ENCODE data around the gene PPARA. TPM values are rescaled to one million over a fixed set of nuclear protein-coding genes. Genes with fewer than 3 reads are reported as not detected.

The PPARA gene
- total and polyA plus RNA-seq, 2 experiments from 2014 or later: 8.7 to 14.4 TPM

- in situ Hi-C loops (cut with MboI): loop anchor here (25.0 kb wide), 1 partner anchor 397 kb away; the partner anchor contains the start of gene CELSR1
- Histone ChIP-seq H3K9ac (no peak overlapping the region), H3K27me3 (replicated peaks; ENCODE audit: insufficient read depth) (0 out of 2 replicates have a peak, but pooled peaks cover 6% of the 10 kb centered on the region), H3F3A (ENCODE audit: insufficient read depth) (no peaks in the 10 kb centered on the region), H3K36me3 (ENCODE audit: low read depth) (no peaks in the 10 kb centered on the region), H3K79me2 (ENCODE audit: insufficient read depth) (no peaks in the 10 kb centered on the region), H2AFZ (no peak overlapping the region), H3K27ac (no peak overlapping the region), H3K9me3 (ENCODE audit: low read depth) (no peaks in the 10 kb centered on the region), H4K20me1 (ENCODE audit: insufficient read depth) (no peaks in the 10 kb centered on the region), H3K4me3 (no peak overlapping the region), H3K4me1 (ENCODE audit: insufficient read depth) (no peaks in the 10 kb centered on the region), H3K9me2 (ENCODE audit: insufficient read depth) (no peaks in the 10 kb centered on the region), H3K4me2 (ENCODE audit: unreplicated experiment) (no peak overlapping the region)
- WGBS, 2 experiments (ENCODE audit: low coverage in 1 of 2, low lambda C conversion rate in 2 of 2, missing lambda C conversion rate in 2 of 2): 45 to 47% methylated on average over 15 to 17 of the region's 17 CpGs
- no peak for DNase-seq
- TF ChIP-seq EZH2 (IDR thresholded peaks at IDR 0.05; ENCODE audit: insufficient read depth, poor library complexity, severe bottlenecking): no peak
- TF ChIP-seq EZH2phosphoT487 (IDR thresholded peaks at IDR 0.05; ENCODE audit: insufficient read depth, low read depth): no peak
Measured at GRCh38 chr22:46139895-46140350, 10.4 kb upstream of the PPARA start.

- Histone ChIP-seq H3K27ac (no peak overlapping the region), H2AFZ (no peak overlapping the region), H3K27me3 (replicated peaks; ENCODE audit: insufficient read depth) (0 out of 2 replicates have a peak, but pooled peaks cover 6% of the 10 kb centered on the region), H3K36me3 (ENCODE audit: low read depth) (no peaks in the 10 kb centered on the region), H3K9me2 (ENCODE audit: insufficient read depth) (no peaks in the 10 kb centered on the region), H3F3A (ENCODE audit: insufficient read depth) (no peaks in the 10 kb centered on the region), H3K9me3 (ENCODE audit: low read depth) (no peaks in the 10 kb centered on the region), H3K79me2 (ENCODE audit: insufficient read depth) (no peaks in the 10 kb centered on the region), H3K9ac (no peak overlapping the region), H4K20me1 (ENCODE audit: insufficient read depth) (no peaks in the 10 kb centered on the region), H3K4me2 (ENCODE audit: unreplicated experiment) (no peak overlapping the region), H3K4me1 (ENCODE audit: insufficient read depth) (no peaks in the 10 kb centered on the region), H3K4me3 (no peak overlapping the region)
- no peak for TF ChIP-seq EZH2phosphoT487 (IDR thresholded peaks at IDR 0.05; ENCODE audit: insufficient read depth, low read depth)
- TF ChIP-seq EZH2 (IDR thresholded peaks at IDR 0.05; ENCODE audit: insufficient read depth, poor library complexity, severe bottlenecking): no peak
- 87 to 89% methylated on average over 16 of the region's 16 CpGs for WGBS, 2 experiments (ENCODE audit: low coverage in 1 of 2, low lambda C conversion rate in 2 of 2, missing lambda C conversion rate in 2 of 2)
- DNase-seq: no peak
- in situ Hi-C loops (cut with MboI): loop anchor here (25.0 kb wide), 1 partner anchor 396 kb away; the partner anchor contains the start of gene CELSR1
Measured at GRCh38 chr22:46140989-46141928, 9.1 kb upstream of the PPARA start.

DNA sequence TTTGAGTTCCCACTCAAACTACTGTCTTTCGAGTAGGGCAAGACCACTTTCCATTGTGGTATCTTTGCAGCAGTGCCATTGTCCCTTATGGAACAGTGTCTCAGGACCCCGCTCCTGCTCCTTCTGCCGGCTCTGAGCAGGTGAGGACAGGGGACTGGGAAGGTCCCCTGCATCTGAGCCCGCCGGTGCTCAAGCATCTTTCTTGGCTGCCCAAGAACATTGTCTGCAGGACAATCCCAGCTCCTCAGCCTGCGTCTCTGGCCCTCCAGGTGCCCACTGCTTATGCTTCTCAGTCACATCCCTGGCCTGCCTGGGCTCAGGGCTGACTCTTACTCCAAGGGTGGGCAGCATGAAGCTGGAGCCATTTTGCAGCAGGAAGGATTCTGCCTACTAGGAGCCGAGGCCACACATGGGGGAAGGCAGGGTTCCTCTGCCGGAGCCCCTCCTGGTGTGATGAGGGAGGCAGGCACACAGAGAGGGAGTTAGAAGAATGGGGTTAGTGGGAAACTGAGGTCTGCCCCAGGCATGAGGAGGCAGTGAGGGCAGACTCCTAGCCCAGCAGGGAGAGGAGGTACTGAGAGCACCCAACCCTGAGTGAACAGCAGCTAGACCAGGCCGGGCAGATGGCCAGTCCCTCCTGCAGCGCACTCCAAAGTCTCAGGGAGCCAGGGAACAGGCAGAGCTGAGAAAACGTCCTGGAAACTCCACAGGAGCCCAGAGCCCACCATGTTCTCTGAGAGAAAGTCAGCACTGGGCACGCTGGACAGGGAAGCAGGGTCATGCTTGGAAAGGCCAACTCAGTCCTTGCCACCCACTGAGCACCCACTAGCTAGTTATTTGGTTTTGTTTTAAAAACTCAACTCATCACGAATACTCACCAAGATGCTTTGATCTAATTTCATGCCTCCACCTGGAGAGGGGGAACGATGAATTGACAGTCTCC, 7.5 kb upstream of the PPARA start:
- Histone ChIP-seq H2AFZ (no peak overlapping the region), H3K9me2 (ENCODE audit: insufficient read depth) (no peaks in the 10 kb centered on the region), H3K4me1 (ENCODE audit: insufficient read depth) (no peaks in the 10 kb centered on the region), H4K20me1 (ENCODE audit: insufficient read depth) (no peaks in the 10 kb centered on the region), H3K36me3 (ENCODE audit: low read depth) (no peaks in the 10 kb centered on the region), H3K4me3 (no peak overlapping the region), H3K9ac (no peak overlapping the region), H3K9me3 (ENCODE audit: low read depth) (no peaks in the 10 kb centered on the region), H3K79me2 (ENCODE audit: insufficient read depth) (no peaks in the 10 kb centered on the region), H3K4me2 (ENCODE audit: unreplicated experiment) (no peak overlapping the region), H3K27me3 (replicated peaks; ENCODE audit: insufficient read depth) (0 out of 2 replicates have a peak, but pooled peaks cover 6% of the 10 kb centered on the region), H3K27ac (no peak overlapping the region), H3F3A (ENCODE audit: insufficient read depth) (no peaks in the 10 kb centered on the region)
- in situ Hi-C loops (cut with MboI): loop anchor here (25.0 kb wide), 1 partner anchor 394 kb away; the partner anchor contains the start of gene CELSR1
- no peak for TF ChIP-seq EZH2phosphoT487 (IDR thresholded peaks at IDR 0.05; ENCODE audit: insufficient read depth, low read depth)
- 69 to 70% methylated on average over 14 of the region's 14 CpGs for WGBS, 2 experiments (ENCODE audit: low coverage in 1 of 2, low lambda C conversion rate in 2 of 2, missing lambda C conversion rate in 2 of 2)
- no peak for DNase-seq

All from GM23248 (cell line).